SU-DHL-6 (cell line): ENCODE results near the gene TOR1A.

Source experiments
- H2AFZ ChIP-seq: fragments of 200-600 bp; sonication (generic); 2 replicates; pipeline ENCODE4 v1.6.1; 2014; ENCODE audit warnings: low read depth, mild to moderate bottlenecking, moderate library complexity, mixed read lengths, antibody characterized with exemption, low read length; ENCODE audit not compliant: severe bottlenecking
- H3F3A ChIP-seq: fragments of 200-600 bp; shearing (Covaris generic); 2 replicates; pipeline ENCODE4 v1.6.0; 2016; ENCODE audit warnings: antibody characterized with exemption, mild to moderate bottlenecking; ENCODE audit not compliant: insufficient read depth
- H3K27ac ChIP-seq: fragments of 200-600 bp; sonication (generic); 2 replicates; pipeline ENCODE4 v1.5.1; 2016; ENCODE audit warnings: low read depth, mild to moderate bottlenecking, low read length, moderate library complexity, mixed read lengths
- H3K27me3 ChIP-seq: fragments of 200-600 bp; sonication (generic), shearing (Covaris generic); 2 replicates; pipeline ENCODE4 v1.6.0; 2014; ENCODE audit warnings: mild to moderate bottlenecking, low read length
- H3K36me3 ChIP-seq: fragments of 200-600 bp; sonication (generic); 2 replicates; pipeline ENCODE4 v1.6.1; 2014; ENCODE audit warnings: mild to moderate bottlenecking, low read length, mixed read lengths
- H3K4me2 ChIP-seq: fragments of 300-600, 200-600 bp; shearing (Covaris generic), sonication (generic); 2 replicates; pipeline ENCODE4 v1.6.0; 2014; ENCODE audit warnings: low read length, low read depth, mild to moderate bottlenecking; ENCODE audit not compliant: poor library complexity, severe bottlenecking
- H3K4me3 ChIP-seq: fragments of 200-600 bp; sonication (generic); 2 replicates; pipeline ENCODE4 v1.5.1; 2014; ENCODE audit warnings: antibody characterized with exemption, low read length, mild to moderate bottlenecking, mixed read lengths; ENCODE audit not compliant: insufficient read depth, poor library complexity, severe bottlenecking
- H3K79me2 ChIP-seq: fragments of 200-600 bp; sonication (generic); 2 replicates; pipeline ENCODE4 v1.6.1; 2014; ENCODE audit warnings: mild to moderate bottlenecking, low read length, moderate library complexity; ENCODE audit not compliant: insufficient read depth
- H3K9ac ChIP-seq: fragments of 200-600 bp; sonication (generic); 2 replicates; pipeline ENCODE4 v1.7.0; 2014; ENCODE audit warnings: mild to moderate bottlenecking, low read length
- H3K9me2 ChIP-seq: fragments of 200-600 bp; sonication (generic); replicated peaks from 2 replicates; pipeline ENCODE4 v1.6.1; 2014; ENCODE audit warnings: low read length; ENCODE audit not compliant: insufficient read depth
- H3K9me3 ChIP-seq: fragments of 200-600 bp; sonication (generic); 2 replicates; pipeline ENCODE4 v1.6.1; 2014; ENCODE audit warnings: low read length, mixed read lengths; ENCODE audit not compliant: insufficient read depth
- H4K20me1 ChIP-seq: fragments of 200-600 bp; sonication (generic); 2 replicates; pipeline ENCODE4 v1.6.1; 2014; ENCODE audit warnings: low read depth, mild to moderate bottlenecking, antibody characterized with exemption, low read length, moderate library complexity, mixed read lengths
- EZH2phosphoT487 ChIP-seq: fragments of 200-600 bp; sonication (generic), shearing (Covaris generic); conservative IDR thresholded peaks from 2 replicates; pipeline ENCODE4 v1.6.1; 2018; ENCODE audit warnings: mild to moderate bottlenecking, antibody characterized with exemption, low read length, moderate library complexity, mixed read lengths
- TF ChIP-seq, protein P1 (sequence below): fragments of 200-600 bp; sonication (generic); IDR thresholded peaks from one replicate; pipeline ENCODE4 v1.5.1; 2017; ENCODE audit warnings: antibody characterized with exemption, mild to moderate bottlenecking, low read length, moderate library complexity; ENCODE audit not compliant: insufficient read depth, poor library complexity, severe bottlenecking

Gene TOR1A

DNA sequence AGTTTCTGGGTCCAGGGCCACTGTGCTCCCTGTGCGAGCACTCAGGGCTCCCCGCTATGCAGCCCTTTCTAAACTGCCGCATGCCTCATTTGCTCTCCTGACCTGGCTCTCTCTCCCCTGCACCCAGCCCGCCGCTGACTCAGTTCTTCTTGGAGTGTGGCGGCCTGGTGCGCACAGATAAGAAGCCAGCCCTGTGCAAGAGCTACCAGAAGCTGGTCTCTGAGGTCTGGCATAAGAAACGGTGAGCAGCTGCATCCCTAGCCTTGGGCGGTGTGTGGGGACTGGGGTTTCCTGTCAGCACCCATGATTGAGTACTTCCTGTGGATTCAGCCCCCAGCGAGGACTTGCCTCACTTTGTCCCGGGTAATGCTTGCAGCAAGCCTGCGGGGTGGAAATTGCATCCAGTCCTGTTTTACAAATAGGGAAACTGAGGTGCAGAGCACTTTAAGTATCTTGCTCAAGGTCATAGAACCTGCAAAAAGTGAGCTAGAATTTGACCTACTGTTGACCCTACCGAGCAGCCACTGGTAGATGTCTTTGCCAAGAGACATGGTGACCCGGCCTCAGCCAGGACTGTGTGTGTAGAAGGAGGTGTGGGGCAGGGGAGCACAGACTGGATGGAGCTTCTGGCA lies 39.2 kb upstream of the TOR1A start:
- H3K9me3 ChIP-seq, result no peaks in the 10 kb centered on the region
- H3K36me3 ChIP-seq, result no peaks in the 10 kb centered on the region
- TF ChIP-seq EZH2phosphoT487, result no peak
- H3K9ac ChIP-seq, result no peak overlapping the region
- no peaks in the 10 kb centered on the region for H3F3A ChIP-seq
- H4K20me1 ChIP-seq, result no peaks in the 10 kb centered on the region
- no peaks in the 10 kb centered on the region for H3K79me2 ChIP-seq
- H3K4me3 ChIP-seq, result no peak overlapping the region
- H3K27me3 ChIP-seq, result no peaks in the 10 kb centered on the region
- H3K4me2 ChIP-seq, result no peak overlapping the region
- no peak overlapping the region for H2AFZ ChIP-seq
- H3K27ac ChIP-seq, result no peak overlapping the region
- no peaks in the 10 kb centered on the region for H3K9me2 ChIP-seq

DNA sequence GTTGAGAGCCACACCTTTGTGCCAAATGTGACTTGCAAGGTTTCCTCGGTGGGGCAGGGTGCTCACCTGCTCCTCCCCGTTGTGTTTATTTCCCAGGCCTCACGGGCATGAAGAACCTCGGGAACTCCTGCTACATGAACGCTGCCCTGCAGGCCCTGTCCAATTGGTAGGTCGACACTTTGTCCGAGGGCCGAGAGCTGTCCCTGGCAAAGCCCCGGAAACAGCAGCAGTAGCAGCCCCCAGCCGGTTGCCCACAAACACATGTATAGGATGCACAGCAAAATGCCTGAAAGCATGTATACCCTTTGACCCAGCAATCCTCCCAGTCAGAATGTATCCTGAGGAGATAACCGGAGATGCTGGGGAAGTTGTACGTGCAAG lies 37.5 kb upstream of the TOR1A start:
- no peak overlapping the region for H3K27ac ChIP-seq
- no peaks in the 10 kb centered on the region for H3K27me3 ChIP-seq
- H4K20me1 ChIP-seq, result no peaks in the 10 kb centered on the region
- no peak overlapping the region for H3K4me3 ChIP-seq
- H2AFZ ChIP-seq, result no peak overlapping the region
- no peak overlapping the region for H3K4me2 ChIP-seq
- no peaks in the 10 kb centered on the region for H3F3A ChIP-seq
- no peak for TF ChIP-seq EZH2phosphoT487
- TF ChIP-seq, protein P1, sequence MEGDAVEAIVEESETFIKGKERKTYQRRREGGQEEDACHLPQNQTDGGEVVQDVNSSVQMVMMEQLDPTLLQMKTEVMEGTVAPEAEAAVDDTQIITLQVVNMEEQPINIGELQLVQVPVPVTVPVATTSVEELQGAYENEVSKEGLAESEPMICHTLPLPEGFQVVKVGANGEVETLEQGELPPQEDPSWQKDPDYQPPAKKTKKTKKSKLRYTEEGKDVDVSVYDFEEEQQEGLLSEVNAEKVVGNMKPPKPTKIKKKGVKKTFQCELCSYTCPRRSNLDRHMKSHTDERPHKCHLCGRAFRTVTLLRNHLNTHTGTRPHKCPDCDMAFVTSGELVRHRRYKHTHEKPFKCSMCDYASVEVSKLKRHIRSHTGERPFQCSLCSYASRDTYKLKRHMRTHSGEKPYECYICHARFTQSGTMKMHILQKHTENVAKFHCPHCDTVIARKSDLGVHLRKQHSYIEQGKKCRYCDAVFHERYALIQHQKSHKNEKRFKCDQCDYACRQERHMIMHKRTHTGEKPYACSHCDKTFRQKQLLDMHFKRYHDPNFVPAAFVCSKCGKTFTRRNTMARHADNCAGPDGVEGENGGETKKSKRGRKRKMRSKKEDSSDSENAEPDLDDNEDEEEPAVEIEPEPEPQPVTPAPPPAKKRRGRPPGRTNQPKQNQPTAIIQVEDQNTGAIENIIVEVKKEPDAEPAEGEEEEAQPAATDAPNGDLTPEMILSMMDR, result no peak
- no peaks in the 10 kb centered on the region for H3K36me3 ChIP-seq
- H3K9ac ChIP-seq, result no peak overlapping the region
- no peaks in the 10 kb centered on the region for H3K9me3 ChIP-seq
- no peaks in the 10 kb centered on the region for H3K9me2 ChIP-seq
- H3K79me2 ChIP-seq, result no peaks in the 10 kb centered on the region

DNA sequence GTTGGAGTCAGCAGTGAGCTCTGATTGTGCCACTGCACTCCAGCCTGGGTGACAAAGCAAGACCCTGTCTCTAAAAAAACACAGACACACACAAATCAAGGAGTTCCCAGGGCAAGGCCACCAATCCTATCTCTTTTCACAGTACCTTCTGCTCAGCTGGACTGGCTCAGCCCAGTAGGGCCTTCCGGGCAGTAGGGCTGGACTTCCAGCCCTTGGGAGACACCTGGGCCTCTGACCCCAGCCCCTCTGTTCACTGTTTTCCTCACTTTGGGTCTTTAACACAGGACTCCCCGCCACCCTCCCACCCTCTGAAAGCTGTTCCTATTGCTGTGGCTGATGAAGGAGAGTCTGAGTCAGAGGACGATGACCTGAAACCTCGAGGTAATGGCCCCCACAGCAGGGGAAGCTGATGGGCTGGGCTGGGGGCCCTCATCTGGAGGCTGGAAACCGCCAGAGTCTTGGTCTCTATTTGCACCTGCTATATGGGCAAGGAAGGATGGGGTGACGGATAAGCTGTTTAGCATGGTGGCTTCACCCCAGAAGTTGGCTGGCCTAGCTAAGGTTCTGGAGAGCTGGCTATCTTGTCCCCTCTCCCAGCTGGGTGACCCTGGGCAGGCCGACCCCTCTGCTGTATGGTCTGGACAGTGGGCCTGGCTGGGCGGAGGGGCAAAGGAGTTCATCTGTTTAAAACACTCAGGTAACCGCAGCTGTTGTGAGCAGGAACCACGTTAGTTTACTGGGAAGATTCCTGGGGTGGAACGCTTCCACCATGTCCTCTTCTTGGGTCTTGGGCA lies 36.9 kb upstream of the TOR1A start:
- Histone ChIP-seq H3K9me3 (no peaks in the 10 kb centered on the region), H3K36me3 (no peaks in the 10 kb centered on the region), H3K4me2 (no peak overlapping the region), H3K79me2 (no peaks in the 10 kb centered on the region), H2AFZ (no peak overlapping the region), H3K9me2 (no peaks in the 10 kb centered on the region), H3K4me3 (no peak overlapping the region), H3K27ac (no peak overlapping the region), H3K27me3 (no peaks in the 10 kb centered on the region), H3F3A (no peaks in the 10 kb centered on the region), H3K9ac (no peak overlapping the region), H4K20me1 (no peaks in the 10 kb centered on the region)
- TF ChIP-seq EZH2phosphoT487, result no peak
- TF ChIP-seq, protein P1, result no peak
